Esophagus squamous epithelium (tissue), 4 donors: Measurements from ENCODE around the gene SSH2.

Source experiments
- POLR2A ChIP-seq, 4 donors: fragments of 450-650 bp; IDR thresholded peaks; one replicate each; pipeline ENCODE4 v1.6.1; 2017; ENCODE audit warnings: antibody characterized with exemption in 4 of 4, mild to moderate bottlenecking in 4 of 4, moderate library complexity in 3 of 4
- TF ChIP-seq, protein P1 (sequence below), 6 experiments: fragments of 450-650 bp in 4 of 6; fragments of 200-600 bp in 2 of 6; sonication (generic) in 2 of 6; IDR thresholded peaks; one replicate each; pipeline ENCODE4 v1.5.1; 2016 to 2019; ENCODE audit warnings: antibody characterized with exemption in 6 of 6, mild to moderate bottlenecking in 4 of 6, moderate library complexity in 4 of 6

DNA sequence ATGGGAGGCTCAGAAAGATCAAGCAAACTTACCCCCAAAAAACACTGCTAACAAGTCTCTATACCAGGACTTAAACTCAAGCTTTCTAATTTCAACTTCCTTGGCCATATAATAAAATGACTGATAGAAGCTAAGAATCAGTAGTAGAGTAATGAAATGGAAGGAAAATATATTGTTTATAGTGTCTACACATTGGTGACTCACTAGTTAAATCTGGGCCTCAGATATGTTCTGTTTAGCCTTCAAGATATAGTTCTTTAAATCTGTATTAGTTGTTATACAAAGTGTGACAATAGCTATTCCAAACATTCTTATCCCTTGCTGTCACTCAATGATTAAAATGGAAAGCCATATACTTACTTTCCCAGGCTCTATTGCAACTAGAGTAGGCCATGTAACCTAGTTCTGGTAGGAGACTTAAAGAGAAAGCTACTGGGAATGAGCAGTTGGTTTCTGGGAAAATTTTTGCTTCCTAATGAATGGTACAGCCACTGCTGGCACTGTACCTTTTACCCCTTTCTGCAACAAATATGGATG, 18.3 kb downstream of the SSH2 start:
- TF ChIP-seq, protein P1, sequence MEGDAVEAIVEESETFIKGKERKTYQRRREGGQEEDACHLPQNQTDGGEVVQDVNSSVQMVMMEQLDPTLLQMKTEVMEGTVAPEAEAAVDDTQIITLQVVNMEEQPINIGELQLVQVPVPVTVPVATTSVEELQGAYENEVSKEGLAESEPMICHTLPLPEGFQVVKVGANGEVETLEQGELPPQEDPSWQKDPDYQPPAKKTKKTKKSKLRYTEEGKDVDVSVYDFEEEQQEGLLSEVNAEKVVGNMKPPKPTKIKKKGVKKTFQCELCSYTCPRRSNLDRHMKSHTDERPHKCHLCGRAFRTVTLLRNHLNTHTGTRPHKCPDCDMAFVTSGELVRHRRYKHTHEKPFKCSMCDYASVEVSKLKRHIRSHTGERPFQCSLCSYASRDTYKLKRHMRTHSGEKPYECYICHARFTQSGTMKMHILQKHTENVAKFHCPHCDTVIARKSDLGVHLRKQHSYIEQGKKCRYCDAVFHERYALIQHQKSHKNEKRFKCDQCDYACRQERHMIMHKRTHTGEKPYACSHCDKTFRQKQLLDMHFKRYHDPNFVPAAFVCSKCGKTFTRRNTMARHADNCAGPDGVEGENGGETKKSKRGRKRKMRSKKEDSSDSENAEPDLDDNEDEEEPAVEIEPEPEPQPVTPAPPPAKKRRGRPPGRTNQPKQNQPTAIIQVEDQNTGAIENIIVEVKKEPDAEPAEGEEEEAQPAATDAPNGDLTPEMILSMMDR (IDR thresholded peaks at IDR 0.05): no peak
- TF ChIP-seq POLR2A (IDR thresholded peaks at IDR 0.05): no peak
